Midbrain (tissue), 1 donor: Measurements from ENCODE around the gene ATP1B1.
"Not testable (repeated sequence)": the region's sequence is repeated elsewhere in the genome, so short reads cannot be mapped to it uniquely, and the experiment has no call there.

Source experiments
- DNase-seq: peaks from one replicate; lab custom pipeline; 2025; lab: John Stamatoyannopoulos, UW

The ATP1B1 gene

DNA sequence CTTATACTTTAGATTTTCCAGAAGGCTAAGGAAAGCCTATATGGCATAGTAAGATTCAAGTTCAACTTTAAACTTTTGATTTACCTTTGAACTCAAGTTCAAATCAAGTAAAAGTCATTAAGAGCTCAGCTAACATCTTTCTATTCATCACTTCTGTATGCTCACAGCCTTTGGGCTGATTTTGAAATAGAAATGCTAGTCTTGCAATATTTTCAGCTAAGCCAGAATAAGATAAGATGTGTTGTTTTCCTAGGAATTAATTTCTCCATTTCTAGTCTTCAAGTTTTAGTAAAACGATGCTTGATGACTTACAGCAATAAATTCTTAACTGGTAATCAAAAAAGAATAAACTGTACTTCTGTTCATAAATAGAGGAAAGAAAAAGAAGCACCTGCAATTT lies 35.6 kb downstream of the ATP1B1 start:
- no peak for DNase-seq

DNA sequence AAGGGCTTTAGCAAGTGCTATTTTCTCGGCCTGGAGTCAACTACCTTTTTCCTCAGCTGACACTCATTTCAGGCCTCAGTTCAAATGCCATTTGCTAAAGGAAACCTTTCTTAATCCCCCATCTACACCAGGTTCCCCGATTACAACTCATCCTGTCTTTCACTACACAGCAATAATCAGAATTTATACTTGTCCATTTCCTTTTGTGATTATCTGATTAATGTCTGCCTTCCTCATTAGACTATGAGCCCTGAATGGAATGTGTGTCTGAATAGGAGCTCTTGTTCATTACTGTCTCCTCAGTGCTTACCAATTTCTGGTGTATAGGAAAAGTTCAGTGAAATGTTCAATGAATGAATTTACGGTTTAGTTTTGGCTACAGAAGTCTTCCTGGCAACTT lies 36.9 kb downstream of the ATP1B1 start:
- DNase-seq: no peak

DNA sequence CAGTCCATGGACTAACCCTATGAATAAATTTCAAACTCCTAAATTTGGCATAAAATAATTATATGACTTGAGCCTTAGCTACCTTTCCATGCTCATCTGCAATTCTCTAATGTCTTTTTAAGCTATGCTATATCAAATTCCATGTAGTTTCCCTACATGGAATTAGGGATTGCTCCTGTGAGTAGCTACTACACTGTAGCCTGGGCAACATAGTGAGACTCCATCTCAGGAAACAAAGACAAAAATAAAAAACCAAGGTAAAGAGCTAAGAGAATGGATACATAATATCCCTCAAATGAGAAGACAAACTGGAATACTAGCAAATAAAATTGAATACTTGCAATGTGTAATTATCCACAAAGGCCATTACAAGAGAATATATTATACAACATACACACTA lies 37.5 kb downstream of the ATP1B1 start:
- DNase-seq: no peak

DNA sequence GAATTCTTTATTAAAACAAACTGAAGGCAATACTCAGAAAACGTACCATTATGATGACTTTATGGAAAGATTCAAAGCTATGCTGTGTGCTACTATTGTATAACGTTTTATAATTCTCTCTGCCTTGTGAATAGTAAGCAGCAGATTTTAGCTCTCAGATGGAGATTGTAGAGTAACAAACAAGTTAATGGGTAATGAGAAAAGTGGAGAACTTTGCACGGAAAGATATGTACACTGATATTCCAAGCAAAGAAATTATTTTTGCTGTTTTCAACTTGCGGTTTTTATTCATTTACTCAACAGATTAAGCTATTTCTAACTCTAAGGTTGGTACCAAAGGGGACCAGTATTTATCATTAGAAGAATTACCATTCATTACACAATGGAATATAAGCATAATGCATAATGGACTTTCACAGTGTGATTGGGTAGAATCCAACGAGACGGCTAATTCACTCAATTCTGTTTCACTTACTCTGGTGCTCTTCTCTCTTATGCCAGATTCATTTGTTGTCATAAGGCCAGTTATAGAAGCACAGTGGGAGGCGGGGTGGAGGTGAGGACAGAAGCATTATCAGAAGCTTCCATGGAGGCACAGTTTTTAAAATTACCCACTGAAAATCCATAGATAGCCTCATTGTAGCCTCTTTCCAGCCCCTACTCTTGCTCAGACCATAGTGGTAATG lies 38.6 kb downstream of the ATP1B1 start:
- no peak for DNase-seq

DNA sequence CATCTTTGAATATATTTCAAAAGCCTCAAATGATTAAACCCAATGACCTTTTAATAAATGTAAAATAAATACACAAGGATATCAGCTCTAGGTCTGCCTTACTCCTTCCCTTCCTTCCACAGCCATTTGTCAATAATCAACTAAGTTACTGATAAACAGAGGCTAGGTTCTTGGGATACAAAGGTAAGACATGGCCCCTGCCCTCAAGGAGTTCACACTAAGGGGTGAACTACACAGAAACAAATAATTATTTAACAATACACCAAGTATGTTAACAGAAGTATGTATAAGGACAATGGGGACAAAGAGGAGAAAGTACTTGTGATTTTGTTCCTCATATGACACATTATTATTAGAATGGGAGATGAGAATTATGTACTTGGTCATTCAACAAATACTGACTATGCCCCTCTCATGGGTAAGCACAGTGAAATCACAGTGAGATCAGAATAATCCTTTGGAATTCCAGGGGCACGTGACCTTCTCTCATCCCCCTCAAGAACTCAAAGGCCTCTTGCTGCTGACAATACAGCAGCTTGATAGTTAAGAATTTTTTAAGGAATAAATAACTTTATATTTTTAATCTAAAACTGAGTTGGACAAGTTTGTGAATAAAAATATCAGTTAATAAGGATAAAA lies 40.2 kb downstream of the ATP1B1 start:
- DNase-seq: no peak

DNA sequence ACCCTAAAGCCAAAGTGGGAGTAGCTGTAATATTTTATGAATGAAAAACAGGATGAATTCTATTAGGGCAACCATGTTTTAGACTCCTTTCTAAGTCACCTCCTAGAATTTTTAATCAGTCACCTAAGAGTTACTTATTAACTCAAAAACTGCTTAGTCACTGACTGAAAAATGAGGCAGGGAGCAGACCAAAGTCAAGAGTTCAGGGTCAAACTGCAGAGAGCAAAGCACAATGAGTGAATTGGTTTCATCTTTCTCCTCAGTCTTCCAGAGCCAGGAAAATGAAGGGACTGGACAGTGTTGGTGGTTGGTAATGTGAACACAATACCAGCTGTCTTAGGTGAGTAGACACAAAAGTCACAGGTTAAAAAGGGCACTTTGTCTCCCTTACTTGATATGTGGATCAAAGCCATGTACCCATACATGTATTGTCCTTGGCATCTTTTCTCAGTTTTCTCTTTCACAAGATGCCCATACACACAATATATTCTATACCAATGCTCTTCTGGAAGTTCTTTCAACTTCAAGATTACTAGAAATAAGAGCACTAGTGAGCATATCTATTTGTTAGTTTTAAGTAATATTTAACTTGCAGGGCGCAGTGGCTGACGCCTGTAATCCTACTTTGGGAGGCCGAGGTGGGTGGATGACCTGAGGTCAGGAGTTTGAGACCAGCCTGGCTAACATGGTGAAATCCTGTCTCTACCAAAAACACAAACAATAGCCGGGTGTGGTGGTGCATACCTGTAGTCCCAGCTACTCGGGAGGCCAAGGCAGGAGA lies 42.2 kb downstream of the ATP1B1 start:
- DNase-seq: no peak

DNA sequence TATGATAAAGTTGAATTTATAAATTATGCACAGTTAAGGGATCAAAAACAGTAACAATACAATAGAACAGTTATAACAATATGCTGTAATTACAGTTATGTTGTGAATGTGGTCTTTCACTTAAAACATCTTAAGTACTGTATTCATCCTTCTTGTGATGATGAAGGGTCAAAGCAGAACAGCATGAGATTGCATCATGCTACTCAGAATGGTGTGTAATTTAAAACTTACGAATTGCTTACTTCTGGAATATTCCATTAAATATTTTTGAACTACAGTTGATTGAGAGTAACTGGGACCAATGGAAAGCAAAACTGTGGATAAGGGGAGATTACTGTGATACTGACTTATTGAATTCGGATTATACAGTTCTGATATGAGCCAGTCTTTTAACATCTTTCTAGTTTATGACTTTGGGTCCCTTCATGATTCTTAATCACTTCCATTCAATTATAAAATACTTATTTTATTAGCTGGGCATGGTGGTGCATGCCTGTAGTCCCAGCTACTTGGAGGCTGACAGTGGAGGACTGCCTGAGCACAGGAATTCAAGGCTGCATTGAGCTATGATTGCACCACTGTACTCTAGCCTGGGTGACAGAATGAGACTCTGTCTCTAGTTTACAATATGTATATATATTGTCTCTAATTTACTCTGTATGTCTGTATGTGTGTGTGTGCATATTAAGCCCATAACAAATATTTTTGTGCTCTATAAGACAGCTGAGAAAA lies 43.2 kb downstream of the ATP1B1 start:
- DNase-seq: no peak

DNA sequence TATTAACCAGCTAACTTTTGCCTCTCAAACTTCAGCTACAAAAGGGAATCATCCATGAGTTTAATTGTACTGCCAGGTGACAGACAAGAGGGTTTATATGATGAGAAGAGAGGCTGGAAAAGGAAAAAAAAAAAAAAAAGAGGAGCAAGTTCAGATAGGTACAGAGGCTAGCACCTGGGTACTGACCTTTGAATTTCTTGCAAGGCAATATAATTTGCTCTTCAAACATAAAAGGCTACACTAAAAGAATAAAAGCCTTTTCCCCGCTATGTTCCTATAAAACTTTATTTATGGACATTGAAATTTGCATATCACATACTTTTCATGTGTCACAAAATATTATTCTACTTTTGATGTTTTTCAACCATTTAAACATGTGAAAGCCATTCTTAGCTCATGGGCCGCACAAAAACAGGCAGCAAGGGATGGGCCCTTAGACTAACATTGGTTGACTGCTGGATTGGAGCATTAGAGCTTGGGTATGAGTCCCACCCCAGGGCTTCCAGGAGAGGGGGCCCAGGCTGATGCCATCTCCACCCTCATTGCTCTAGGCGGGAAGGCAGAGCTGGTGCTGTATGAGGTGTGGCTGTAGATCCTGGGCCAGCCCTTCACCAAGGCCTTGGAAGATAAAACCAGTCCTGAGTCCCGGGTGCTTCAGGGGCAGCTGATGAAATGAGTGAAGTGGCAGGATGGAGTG lies 44.3 kb downstream of the ATP1B1 start:
- no peak for DNase-seq

DNA sequence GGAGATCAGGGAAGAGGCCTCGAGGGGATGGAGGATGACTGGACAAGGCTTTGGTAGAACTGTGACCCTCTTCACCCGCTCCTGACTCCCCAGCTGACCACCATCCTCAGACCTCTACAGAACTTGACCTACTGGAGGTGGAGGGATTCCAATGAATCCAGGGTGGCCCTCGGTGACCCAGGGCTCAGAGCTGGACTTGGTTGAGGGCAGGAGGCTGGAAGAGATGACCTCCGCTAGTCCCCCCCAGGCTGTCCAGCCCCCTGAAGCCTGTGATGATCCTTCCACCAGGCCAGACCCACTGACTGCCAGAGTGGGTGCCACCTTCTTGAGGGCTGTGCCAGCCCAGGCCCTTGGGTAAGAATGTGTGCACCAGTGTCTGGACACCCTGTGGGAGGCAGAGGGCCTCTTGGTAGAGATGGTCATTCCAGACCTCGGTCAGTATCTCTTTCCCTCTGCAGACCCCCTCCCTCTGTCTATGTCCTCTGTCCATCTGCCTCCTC lies 44.9 kb downstream of the ATP1B1 start:
- DNase-seq: no peak

DNA sequence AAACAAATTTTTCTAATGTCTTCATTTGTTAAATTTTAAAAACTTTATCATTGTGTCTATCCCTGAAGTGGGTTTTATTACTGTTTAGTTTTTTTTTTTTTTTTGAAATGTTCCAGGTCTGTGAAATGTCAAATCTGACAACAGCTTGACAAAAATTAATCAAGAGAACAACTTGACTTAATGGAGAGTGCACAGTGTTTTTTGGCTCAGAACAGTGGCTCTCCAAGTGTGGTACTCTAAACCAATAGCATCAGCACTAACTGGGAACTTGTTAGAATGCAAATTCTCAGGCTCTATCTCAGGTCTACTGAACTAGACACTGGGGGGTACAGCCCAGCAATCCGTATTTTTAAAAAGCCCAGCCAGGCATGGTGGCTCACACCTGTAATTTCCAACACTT lies 49.2 kb downstream of the ATP1B1 start:
- DNase-seq: no peak

DNA sequence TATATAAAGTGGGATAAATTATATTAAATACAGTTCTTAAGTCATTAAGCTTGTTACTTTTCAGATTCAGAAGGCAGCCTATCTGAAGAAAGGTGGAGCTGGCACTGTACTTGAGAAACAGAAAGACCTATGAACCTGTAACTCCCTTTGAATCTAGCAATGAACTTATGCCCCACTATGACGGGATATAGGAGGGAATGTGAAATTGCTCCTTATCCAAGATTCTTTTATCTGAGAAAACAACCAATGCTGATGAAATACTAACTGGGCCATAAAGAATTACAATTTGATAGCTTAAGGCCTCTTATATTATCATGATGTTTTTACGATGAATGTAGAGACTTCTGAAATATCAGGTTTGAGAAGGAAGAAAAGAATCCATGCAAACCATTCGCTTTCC lies 50.1 kb downstream of the ATP1B1 start:
- DNase-seq: no peak

DNA sequence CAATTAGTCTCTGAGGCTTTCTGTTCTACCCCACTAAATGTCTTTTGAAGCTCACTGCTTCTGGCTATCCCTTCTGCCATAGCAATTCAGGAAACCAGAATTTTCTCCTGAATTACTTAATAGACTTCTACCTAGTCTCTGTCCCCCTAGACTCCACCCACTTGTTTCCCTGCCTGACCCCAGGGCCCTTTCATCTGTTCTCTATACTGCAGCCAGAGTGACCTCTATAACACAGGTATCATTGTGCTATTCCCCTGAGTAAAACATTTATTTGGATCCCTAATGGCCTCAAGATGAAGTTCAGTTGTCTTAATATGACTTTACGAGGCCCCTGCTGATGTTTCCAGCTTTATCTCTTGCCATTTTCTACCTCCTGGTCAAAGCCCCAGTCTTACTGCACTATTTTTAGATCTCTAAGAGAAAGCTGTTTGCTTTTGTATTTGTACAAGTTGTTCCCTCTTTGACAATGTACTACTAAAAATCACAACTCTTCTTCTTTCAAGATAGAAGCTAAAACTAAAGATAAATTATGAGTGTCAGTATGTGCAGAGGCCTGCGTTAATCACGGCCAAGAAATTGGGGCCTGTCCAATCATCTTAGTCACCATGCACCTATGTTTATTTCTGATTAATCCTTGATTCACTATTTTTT lies 54.5 kb downstream of the ATP1B1 start:
- DNase-seq: no peak

DNA sequence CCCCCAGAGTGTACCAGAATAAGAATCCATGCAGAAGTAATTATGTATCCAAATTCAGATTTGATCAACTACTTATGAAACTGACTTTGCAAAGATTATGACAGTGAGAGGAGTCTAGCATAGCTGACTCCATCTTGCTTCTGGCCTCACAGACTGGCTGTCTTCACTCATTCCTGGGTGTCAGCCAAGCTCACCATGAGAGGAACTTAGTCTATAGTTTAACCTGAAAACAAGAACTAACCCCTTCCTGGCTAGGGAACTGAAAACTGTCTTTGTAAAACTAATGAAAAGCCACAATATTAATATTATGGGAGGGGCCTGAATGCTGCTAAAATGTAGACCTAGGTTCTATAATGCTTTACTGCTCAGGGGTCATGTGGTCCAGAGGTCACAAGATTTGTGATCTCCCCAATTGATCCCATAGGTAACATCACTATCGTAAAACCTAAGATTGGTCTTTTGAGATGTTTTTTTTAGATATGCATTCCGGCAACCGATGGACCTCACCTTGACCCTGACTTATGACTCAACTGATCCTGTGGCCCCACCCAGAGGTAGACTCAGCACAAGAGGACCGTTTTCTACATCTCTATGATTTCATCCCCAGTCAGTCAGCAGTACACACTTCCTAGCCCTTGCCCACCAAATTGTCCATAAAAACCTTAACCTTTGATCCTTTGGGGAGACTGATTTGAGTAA lies 55.2 kb downstream of the ATP1B1 start:
- DNase-seq: no peak

DNA sequence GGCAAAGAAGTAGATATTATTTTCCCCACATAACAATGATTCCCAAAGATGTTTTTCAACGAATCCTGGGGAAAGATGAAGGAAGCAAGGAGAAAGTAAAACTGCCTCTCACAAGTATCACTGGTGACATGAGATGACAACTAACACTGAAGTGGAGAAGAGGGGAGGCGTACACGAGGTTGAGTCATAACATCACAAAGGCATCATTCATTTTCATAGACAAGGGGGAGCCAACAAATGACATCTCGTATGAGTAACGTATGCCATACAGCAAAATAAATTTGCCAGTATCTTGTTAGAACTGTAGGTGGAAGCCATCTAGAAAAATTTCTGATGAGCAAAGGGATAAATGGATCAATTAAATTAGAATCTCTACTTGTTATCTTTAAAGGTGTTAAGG lies 56.6 kb downstream of the ATP1B1 start:
- DNase-seq: peak; percentile 9

DNA sequence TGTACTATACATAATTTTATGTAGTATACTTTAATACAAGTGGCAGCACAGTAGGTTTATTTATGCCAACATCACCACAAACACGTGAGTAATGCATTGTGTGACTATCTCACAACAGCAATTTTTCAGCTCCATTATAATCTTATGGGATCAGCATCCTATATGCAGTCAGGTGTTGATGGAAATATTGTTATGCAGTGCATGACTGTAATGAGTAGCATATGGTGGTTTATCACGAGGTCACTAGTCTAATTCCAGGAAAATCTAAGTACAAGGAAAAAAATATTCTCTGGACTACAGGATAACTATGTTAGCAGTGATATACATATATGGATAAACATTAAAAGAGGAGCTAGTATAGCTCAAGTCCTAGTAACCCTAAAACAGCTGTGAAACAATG lies 69.0 kb downstream of the ATP1B1 start:
- no peak for DNase-seq

DNA sequence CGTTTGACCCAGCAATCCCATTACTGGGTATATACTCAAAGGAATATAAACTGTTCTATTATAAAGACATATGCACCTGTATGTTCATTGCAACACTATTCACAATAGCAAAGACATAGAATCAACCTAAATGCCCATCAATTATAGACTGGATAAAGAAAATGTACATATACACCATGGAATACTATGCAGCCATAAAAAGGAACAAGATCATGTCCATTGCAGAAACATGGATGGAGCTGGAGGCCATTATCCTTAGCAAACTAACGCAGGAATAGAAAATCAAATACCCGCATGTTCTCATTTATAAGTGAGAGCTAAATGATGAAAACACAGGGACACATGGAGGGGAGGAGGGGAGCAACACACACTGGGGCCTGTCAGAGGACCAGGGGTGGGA lies 72.9 kb downstream of the ATP1B1 start:
- not testable (repeated sequence) for DNase-seq

DNA sequence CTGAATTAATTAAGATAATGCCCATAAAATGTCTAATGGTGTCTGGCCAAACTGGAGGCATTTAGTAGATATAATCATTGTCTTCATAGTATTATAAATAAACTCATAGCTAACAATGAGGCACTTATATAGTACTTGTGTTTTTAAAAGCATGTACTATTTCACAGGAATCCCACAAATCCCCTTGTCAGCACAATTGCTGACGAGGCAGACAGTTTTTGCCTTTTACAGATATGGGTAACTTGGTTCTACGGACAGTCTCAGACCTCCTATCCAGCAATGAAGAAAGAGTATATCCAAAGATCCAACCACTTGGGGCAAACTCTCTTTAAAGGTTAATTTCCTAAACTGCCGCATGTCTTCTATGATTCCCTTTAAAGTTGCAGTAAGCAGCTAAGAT lies 73.7 kb downstream of the ATP1B1 start:
- DNase-seq: no peak
